Measurements from ENCODE around the gene COQ6. TPM values are rescaled to one million over a fixed set of nuclear protein-coding genes. Genes with fewer than 3 reads are reported as not detected.
"Not testable (repeated sequence)": the region's sequence is repeated elsewhere in the genome, so short reads cannot be mapped to it uniquely, and the experiment has no call there.

The COQ6 gene
- total and polyA plus RNA-seq, 7 donors = 12.6 to 31.6 (median 23.8) TPM

- WGBS, 2 donors = 72 to 96% methylated on average over 2 of the region's 2 CpGs
- intact Hi-C loops (cut with DNase I) = no loop called here
- Histone ChIP-seq H3K27me3 (no peaks in the 10 kb centered on the region), H3K36me3 (peaks cover 0 to 59% (median 5%) of the 10 kb centered on the region in 4 donors), H3K4me3 (no peak overlapping the region), H3K4me1 (no peaks in the 10 kb centered on the region), H3K27ac (no peak overlapping the region), H3K9me3 (no peaks in the 10 kb centered on the region)
- no peak for TF ChIP-seq CTCF (IDR thresholded peaks at IDR 0.05)
- TF ChIP-seq EP300 (IDR thresholded peaks at IDR 0.05) = no peak
- TF ChIP-seq POLR2AphosphoS5 (IDR thresholded peaks at IDR 0.05) = no peak
- TF ChIP-seq POLR2A (IDR thresholded peaks at IDR 0.05) = no peak
- DNase-seq = no peak
These were observed 18.8 kb downstream of the COQ6 start for GRCh38 chr14:73968885-73969284.

GRCh38 chr14:73973497-73973896, 23.4 kb downstream of the COQ6 start:
- no peak for TF ChIP-seq CTCF (IDR thresholded peaks at IDR 0.05)
- TF ChIP-seq POLR2A (IDR thresholded peaks at IDR 0.05) = no peak
- no peak for TF ChIP-seq EP300 (IDR thresholded peaks at IDR 0.05)
- TF ChIP-seq POLR2AphosphoS5 (IDR thresholded peaks at IDR 0.05) = no peak
- H3K4me3 ChIP-seq = no peak overlapping the region
- no peaks in the 10 kb centered on the region for H3K4me1 ChIP-seq
- DNase-seq = no peak
- no peak overlapping the region for H3K27ac ChIP-seq
- intact Hi-C loops (cut with DNase I) = no loop called here
- H3K9me3 ChIP-seq = no peaks in the 10 kb centered on the region
- H3K36me3 ChIP-seq = peaks cover 0 to 65% (median 2%) of the 10 kb centered on the region in 4 donors
- no peaks in the 10 kb centered on the region for H3K27me3 ChIP-seq
- 67 to 78% methylated on average over 2 of the region's 2 CpGs for WGBS, 2 donors

GRCh38 chr14:73976125-73976524, 26.0 kb downstream of the COQ6 start:
- no peak for TF ChIP-seq CTCF (IDR thresholded peaks at IDR 0.05)
- no peak for TF ChIP-seq EP300 (IDR thresholded peaks at IDR 0.05)
- TF ChIP-seq POLR2A (IDR thresholded peaks at IDR 0.05) = no peak
- no peak for TF ChIP-seq POLR2AphosphoS5 (IDR thresholded peaks at IDR 0.05)

GRCh38 chr14:73977896-73978295, 27.8 kb downstream of the COQ6 start:
- no peaks in the 10 kb centered on the region for H3K4me1 ChIP-seq
- WGBS, 2 donors = 18 to 42% methylated on average over 4 of the region's 4 CpGs
- H3K27me3 ChIP-seq = no peaks in the 10 kb centered on the region
- DNase-seq = no peak
- no peaks in the 10 kb centered on the region for H3K9me3 ChIP-seq
- no peak overlapping the region for H3K27ac ChIP-seq
- intact Hi-C loops (cut with DNase I) = no loop called here
- no peak for TF ChIP-seq EP300 (IDR thresholded peaks at IDR 0.05)
- no peak for TF ChIP-seq CTCF (IDR thresholded peaks at IDR 0.05)
- TF ChIP-seq POLR2AphosphoS5 (IDR thresholded peaks at IDR 0.05) = no peak
- no peak for TF ChIP-seq POLR2A (IDR thresholded peaks at IDR 0.05)
- peaks cover 0 to 36% (median 0%) of the 10 kb centered on the region in 4 donors for H3K36me3 ChIP-seq
- H3K4me3 ChIP-seq = no peak overlapping the region

More at GRCh38 chr14:73976125-73976524, 26.0 kb downstream of the COQ6 start:
- no peaks in the 10 kb centered on the region for H3K4me1 ChIP-seq
- no peaks in the 10 kb centered on the region for H3K9me3 ChIP-seq
- H3K36me3 ChIP-seq = peaks cover 0 to 47% (median 0%) of the 10 kb centered on the region in 4 donors
- no peak for DNase-seq
- no peak overlapping the region for H3K4me3 ChIP-seq
- H3K27me3 ChIP-seq = no peaks in the 10 kb centered on the region
- intact Hi-C loops (cut with DNase I) = no loop called here
- 67 to 92% methylated on average over 6 of the region's 6 CpGs for WGBS, 2 donors
- no peak overlapping the region for H3K27ac ChIP-seq

- no peak for TF ChIP-seq EP300 (IDR thresholded peaks at IDR 0.05)
- no peak for TF ChIP-seq POLR2A (IDR thresholded peaks at IDR 0.05)
- no peak for TF ChIP-seq CTCF (IDR thresholded peaks at IDR 0.05)
- TF ChIP-seq POLR2AphosphoS5 (IDR thresholded peaks at IDR 0.05) = no peak
- whole genome bisulfite sequencing, 2 donors = 22 to 75% methylated on average over 3 of the region's 3 CpGs
These were observed 38.0 kb downstream of the COQ6 start for GRCh38 chr14:73988065-73988464.

GRCh38 chr14:73988656-73989055, 38.6 kb downstream of the COQ6 start:
- H3K4me3 ChIP-seq; H3K27ac ChIP-seq; DNase-seq; H3K4me1 ChIP-seq; intact Hi-C loops (cut with DNase I); H3K27me3 ChIP-seq; H3K9me3 ChIP-seq: not testable (repeated sequence)
- 28 to 78% methylated on average over 7 of the region's 7 CpGs for WGBS, 2 donors
- H3K36me3 ChIP-seq = peaks cover 0 to 29% (median 10%) of the 10 kb centered on the region in 4 donors

More at GRCh38 chr14:73988065-73988464, 38.0 kb downstream of the COQ6 start:
- peaks cover 0 to 29% (median 10%) of the 10 kb centered on the region in 4 donors for H3K36me3 ChIP-seq
- DNase-seq = no peak
- no peaks in the 10 kb centered on the region for H3K4me1 ChIP-seq
- H3K27me3 ChIP-seq = no peaks in the 10 kb centered on the region
- no peak overlapping the region for H3K27ac ChIP-seq
- intact Hi-C loops (cut with DNase I) = no loop called here
- H3K4me3 ChIP-seq = no peak overlapping the region
- H3K9me3 ChIP-seq = no peaks in the 10 kb centered on the region
